Upper lobe of left lung (tissue), 6 donors: ENCODE measurements around the gene GPR141. TPM values are rescaled to one million over a fixed set of nuclear protein-coding genes. Genes with fewer than 3 reads are reported as not detected.

ENCODE experiments used
- ATAC-seq, 2 donors: fragments of 200-7000 bp; cut with Tn5 transposase; one replicate each; pipeline ENCODE4 v1.9.1; 2022; ENCODE audit warnings: mild to moderate bottlenecking in 2 of 2, moderate library complexity in 2 of 2; ENCODE audit not compliant: low FRiP score in 2 of 2
- DNase-seq, 2 donors: peaks; one replicate each; pipeline ENCODE4 v3.0.0-alpha.2; 2019 to 2020
- H3K27ac ChIP-seq, 4 donors: fragments of 200-600 bp; sonication (generic); one replicate each; pipeline ENCODE4 v1.5.1; 2016 to 2019
- H3K27me3 ChIP-seq, 4 donors: fragments of 200-600 bp; sonication (generic); one replicate each; pipeline ENCODE4 v1.5.1; 2017 to 2019
- H3K36me3 ChIP-seq, 4 donors: fragments of 200-600 bp; sonication (generic); one replicate each; pipeline ENCODE4 v1.5.1; 2016 to 2019
- H3K4me1 ChIP-seq, 4 donors: fragments of 200-600 bp; sonication (generic); one replicate each; pipeline ENCODE4 v1.5.1; 2018 to 2019
- H3K4me3 ChIP-seq, 4 donors: fragments of 200-600 bp; sonication (generic); one replicate each; pipeline ENCODE4 v1.5.1; 2017 to 2019; ENCODE audit warnings: mild to moderate bottlenecking in 2 of 4, moderate library complexity in 1 of 4
- H3K9me3 ChIP-seq, 4 donors: fragments of 200-600 bp; sonication (generic); one replicate each; pipeline ENCODE4 v1.5.1; 2018 to 2019
- CTCF ChIP-seq, 6 experiments: fragments of 450-650 bp in 4 of 6; fragments of 200-600 bp in 2 of 6; sonication (generic) in 2 of 6; IDR thresholded peaks; one replicate each; pipeline ENCODE4 v1.5.1; 2016 to 2019; ENCODE audit warnings: antibody characterized with exemption in 6 of 6
- EP300 ChIP-seq, 4 donors: sonication (generic); formaldehyde crosslinking; IDR thresholded peaks; one replicate each; pipeline ENCODE4 v1.5.1; 2017; ENCODE audit warnings: antibody characterized with exemption in 4 of 4, control low read depth in 2 of 4
- POLR2A ChIP-seq, 4 donors: fragments of 450-650 bp; IDR thresholded peaks; one replicate each; pipeline ENCODE4 v1.5.1; 2016 to 2017; ENCODE audit warnings: antibody characterized with exemption in 4 of 4, mild to moderate bottlenecking in 2 of 4
- POLR2AphosphoS5 ChIP-seq, 2 donors: sonication (generic); formaldehyde crosslinking; IDR thresholded peaks; one replicate each; pipeline ENCODE4 v1.5.1; 2017; ENCODE audit warnings: antibody characterized with exemption in 2 of 2
- WGBS, 2 donors: methylation state at CpG; one replicate each; pipeline ENCODE4 v1.1.5; 2017 to 2018; 5-methylcytosine and 5-hydroxymethylcytosine counted together
- total RNA-seq, 6 donors: library from RNA; depleted of rRNA in 4 of 6; stranded (reverse); fragments of >200 nt in 4 of 6; gene quantifications; one replicate each; pipeline versions ENCODE4 v1.1.0 to v1.2.1, GENCODE V29; 2016 to 2021
- donor health status: DM: no; HTN: no; CAD: no; lungs with moderate emphysema.
- donor health status: DM: no; HTN: yes; CAD: no; lungs with severe emphysema.

The GPR141 gene
- total RNA-seq, 6 donors from 2014 or later = 1.4 to 4.4 (median 3.9) TPM; not detected in 1

- H3K27me3 ChIP-seq = no peaks in the 10 kb centered on the region
- no peaks in the 10 kb centered on the region for H3K36me3 ChIP-seq
- no peak for ATAC-seq
- H3K4me1 ChIP-seq = peaks cover 0 to 13% (median 8%) of the 10 kb centered on the region in 4 donors
- TF ChIP-seq EP300 (IDR thresholded peaks at IDR 0.05) (no peak), CTCF (IDR thresholded peaks at IDR 0.05) (no peak), POLR2AphosphoS5 (IDR thresholded peaks at IDR 0.05) (no peak), POLR2A (IDR thresholded peaks at IDR 0.05) (no peak)
- DNase-seq = no peak
- no peak overlapping the region for H3K4me3 ChIP-seq
- 85 to 95% methylated on average over 1 of the region's 1 CpG for WGBS, 2 donors
- H3K9me3 ChIP-seq = no peaks in the 10 kb centered on the region
- H3K27ac ChIP-seq = no peak overlapping the region
Measured at GRCh38 chr7:37726016-37726415, 42.5 kb downstream of the GPR141 start.

GRCh38 chr7:37728747-37729146, 45.2 kb downstream of the GPR141 start:
- DNase-seq = no peak
- peak in 1 of 2 donors; percentile 55 for ATAC-seq
- Histone ChIP-seq H3K4me1 (peaks cover 7 to 17% (median 11%) of the 10 kb centered on the region in 4 donors), H3K27me3 (no peaks in the 10 kb centered on the region), H3K36me3 (no peaks in the 10 kb centered on the region), H3K9me3 (no peaks in the 10 kb centered on the region), H3K4me3 (no peak overlapping the region), H3K27ac (peak overlapping the region in 3 of 4 donors; percentile 32 to 71 (median 68))
- TF ChIP-seq POLR2A (IDR thresholded peaks at IDR 0.05) (no peak), EP300 (IDR thresholded peaks at IDR 0.05) (no peak), POLR2AphosphoS5 (IDR thresholded peaks at IDR 0.05) (no peak), CTCF (IDR thresholded peaks at IDR 0.05) (no peak)
- 39 to 52% methylated on average over 1 of the region's 1 CpG for WGBS, 2 donors

- no peak for ATAC-seq
- Histone ChIP-seq H3K27me3 (no peaks in the 10 kb centered on the region), H3K4me3 (no peak overlapping the region), H3K27ac (peak overlapping the region in 3 of 4 donors; percentile 32 to 71 (median 68)), H3K9me3 (no peaks in the 10 kb centered on the region), H3K4me1 (peaks cover 7 to 17% (median 11%) of the 10 kb centered on the region in 4 donors), H3K36me3 (no peaks in the 10 kb centered on the region)
- TF ChIP-seq EP300 (IDR thresholded peaks at IDR 0.05) (no peak), POLR2A (IDR thresholded peaks at IDR 0.05) (no peak), POLR2AphosphoS5 (IDR thresholded peaks at IDR 0.05) (no peak), CTCF (IDR thresholded peaks at IDR 0.05) (no peak)
- DNase-seq = no peak
Measured at GRCh38 chr7:37729181-37729580, 45.6 kb downstream of the GPR141 start.

GRCh38 chr7:37730501-37730900, 46.9 kb downstream of the GPR141 start:
- H3K4me1 ChIP-seq = peaks cover 7 to 17% (median 11%) of the 10 kb centered on the region in 4 donors
- TF ChIP-seq EP300 (IDR thresholded peaks at IDR 0.05) (no peak), CTCF (IDR thresholded peaks at IDR 0.05) (no peak), POLR2AphosphoS5 (IDR thresholded peaks at IDR 0.05) (no peak), POLR2A (IDR thresholded peaks at IDR 0.05) (no peak)
- H3K4me3 ChIP-seq = no peak overlapping the region
- 52 to 59% methylated on average over 4 of the region's 4 CpGs for WGBS, 2 donors
- no peaks in the 10 kb centered on the region for H3K27me3 ChIP-seq
- no peaks in the 10 kb centered on the region for H3K36me3 ChIP-seq
- no peaks in the 10 kb centered on the region for H3K9me3 ChIP-seq
- ATAC-seq = no peak
- H3K27ac ChIP-seq = peak overlapping the region in 2 of 4 donors; percentile 4 to 46
- DNase-seq = no peak

GRCh38 chr7:37732253-37732652, 48.7 kb downstream of the GPR141 start:
- DNase-seq = peak in 1 of 2 donors; percentile 49
- Histone ChIP-seq H3K4me3 (no peak overlapping the region), H3K27ac (peak overlapping the region in 1 of 4 donors; percentile 46), H3K4me1 (peaks cover 7 to 17% (median 11%) of the 10 kb centered on the region in 4 donors), H3K27me3 (no peaks in the 10 kb centered on the region), H3K36me3 (no peaks in the 10 kb centered on the region), H3K9me3 (no peaks in the 10 kb centered on the region)
- ATAC-seq = peak; percentile 68 to 87
- 17 to 20% methylated on average over 3 of the region's 3 CpGs for WGBS, 2 donors
- peak; percentile 39 to 69 (median 54) for TF ChIP-seq CTCF (IDR thresholded peaks at IDR 0.05)
- TF ChIP-seq EP300 (IDR thresholded peaks at IDR 0.05) = peak in 1 of 4 donors; percentile 77
- TF ChIP-seq POLR2A (IDR thresholded peaks at IDR 0.05) = no peak
- peak; percentile 41 to 45 for TF ChIP-seq POLR2AphosphoS5 (IDR thresholded peaks at IDR 0.05)
